Measurements from ENCODE around the gene SPATA32. TPM values are rescaled to one million over a fixed set of nuclear protein-coding genes. Genes with fewer than 3 reads are reported as not detected.
"Not testable (repeated sequence)": the region's sequence is repeated elsewhere in the genome, so short reads cannot be mapped to it uniquely, and the experiment has no call there.

The SPATA32 gene
- total RNA-seq, 1 donor: not detected

DNA sequence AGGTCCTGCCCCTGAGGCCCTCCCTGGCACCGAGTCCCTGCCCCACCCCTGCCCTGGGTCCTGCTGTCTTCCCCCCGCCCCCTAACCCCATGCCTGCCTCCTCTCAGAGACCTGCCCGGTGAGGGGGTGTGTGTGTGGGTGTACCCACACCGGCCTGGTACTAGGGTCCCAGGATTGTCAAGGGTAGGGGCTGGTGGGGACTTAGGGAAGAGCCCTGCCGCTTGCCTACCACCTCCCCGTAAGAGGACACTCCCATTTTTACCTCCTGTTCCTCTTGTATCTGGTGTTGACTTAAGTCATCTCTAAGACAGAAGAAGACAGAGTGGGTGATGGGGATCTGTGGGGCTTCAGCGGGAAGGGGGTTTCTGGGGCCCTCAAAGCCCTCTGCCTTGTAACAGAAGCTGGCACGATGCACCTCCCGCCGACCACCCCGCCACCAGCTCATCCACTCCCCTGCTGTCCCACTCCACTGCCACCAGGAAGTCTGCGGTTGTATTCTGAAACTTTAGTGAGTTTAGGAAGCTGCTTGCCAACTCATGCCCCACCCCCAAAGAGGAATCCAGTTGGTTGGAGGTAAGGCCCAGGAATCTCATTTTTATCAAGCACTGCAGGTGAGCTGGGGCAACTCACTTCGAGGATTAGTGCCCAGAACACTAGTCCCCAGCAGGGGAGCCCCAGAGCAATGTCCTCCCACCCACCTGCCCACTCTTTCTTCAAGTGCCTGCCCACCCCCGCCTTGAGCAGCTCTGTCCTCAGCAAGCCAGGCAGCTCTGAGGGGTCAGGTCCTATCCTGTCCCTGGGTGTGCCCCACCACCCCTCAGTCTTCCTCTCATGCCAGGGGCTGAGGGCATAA, 5.6 kb downstream of the SPATA32 start:
- H3K27ac ChIP-seq (ENCODE audit: low read depth, low read length): no peak overlapping the region
- no peaks in the 10 kb centered on the region for H3K9me3 ChIP-seq (ENCODE audit: low read depth, low read length)
- no peak overlapping the region for H3K4me3 ChIP-seq (ENCODE audit: insufficient read depth, low read length)
- peak; percentile 72 for DNase-seq (ENCODE audit: insufficient read length, low spot score, missing footprints)
- no peak overlapping the region for H2AFZ ChIP-seq (ENCODE audit: low read length)
- no peaks in the 10 kb centered on the region for H3K4me1 ChIP-seq (ENCODE audit: insufficient read depth, low read length)
- no peaks in the 10 kb centered on the region for H3K79me2 ChIP-seq (ENCODE audit: insufficient read depth, low read length)
- TF ChIP-seq, protein P1, sequence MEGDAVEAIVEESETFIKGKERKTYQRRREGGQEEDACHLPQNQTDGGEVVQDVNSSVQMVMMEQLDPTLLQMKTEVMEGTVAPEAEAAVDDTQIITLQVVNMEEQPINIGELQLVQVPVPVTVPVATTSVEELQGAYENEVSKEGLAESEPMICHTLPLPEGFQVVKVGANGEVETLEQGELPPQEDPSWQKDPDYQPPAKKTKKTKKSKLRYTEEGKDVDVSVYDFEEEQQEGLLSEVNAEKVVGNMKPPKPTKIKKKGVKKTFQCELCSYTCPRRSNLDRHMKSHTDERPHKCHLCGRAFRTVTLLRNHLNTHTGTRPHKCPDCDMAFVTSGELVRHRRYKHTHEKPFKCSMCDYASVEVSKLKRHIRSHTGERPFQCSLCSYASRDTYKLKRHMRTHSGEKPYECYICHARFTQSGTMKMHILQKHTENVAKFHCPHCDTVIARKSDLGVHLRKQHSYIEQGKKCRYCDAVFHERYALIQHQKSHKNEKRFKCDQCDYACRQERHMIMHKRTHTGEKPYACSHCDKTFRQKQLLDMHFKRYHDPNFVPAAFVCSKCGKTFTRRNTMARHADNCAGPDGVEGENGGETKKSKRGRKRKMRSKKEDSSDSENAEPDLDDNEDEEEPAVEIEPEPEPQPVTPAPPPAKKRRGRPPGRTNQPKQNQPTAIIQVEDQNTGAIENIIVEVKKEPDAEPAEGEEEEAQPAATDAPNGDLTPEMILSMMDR (IDR thresholded peaks at IDR 0.05; ENCODE audit: extremely low read depth, low read depth, low read length): no peak
- H3K36me3 ChIP-seq (ENCODE audit: insufficient read depth, low read length): no peaks in the 10 kb centered on the region
- H4K20me1 ChIP-seq (ENCODE audit: insufficient read depth, low read length): peaks cover 3% of the 10 kb centered on the region
- no peak overlapping the region for H3K4me2 ChIP-seq (ENCODE audit: insufficient read depth, low read length)
- H3K27me3 ChIP-seq (ENCODE audit: insufficient read depth, low read length): peaks cover 31% of the 10 kb centered on the region

DNA sequence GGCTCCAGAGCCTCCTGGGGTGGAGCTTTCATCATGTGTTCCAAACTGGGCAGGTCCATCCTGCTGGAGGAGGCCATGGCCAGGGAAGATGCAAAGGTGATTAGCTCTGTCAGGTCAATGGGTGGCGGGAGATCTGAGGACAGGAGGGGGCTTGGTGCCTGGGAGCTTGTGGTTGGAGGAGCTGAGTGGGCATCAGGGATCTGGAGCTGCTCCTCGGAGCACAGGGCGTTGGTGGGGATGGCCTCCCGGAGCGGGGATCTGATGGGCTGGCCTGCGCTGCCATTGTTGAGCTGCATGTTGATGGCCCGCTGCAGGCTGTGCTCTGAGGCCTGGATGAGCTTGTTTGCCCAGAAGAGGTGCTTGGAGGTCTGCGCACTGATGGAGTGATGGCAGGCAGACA, 6.5 kb downstream of the SPATA32 start:
- DNase-seq (ENCODE audit: insufficient read length, low spot score, missing footprints): peak; percentile 32
- H3K79me2 ChIP-seq (ENCODE audit: insufficient read depth, low read length): no peaks in the 10 kb centered on the region
- TF ChIP-seq, protein P1 (IDR thresholded peaks at IDR 0.05; ENCODE audit: extremely low read depth, low read depth, low read length): no peak
- no peak overlapping the region for H3K4me3 ChIP-seq (ENCODE audit: insufficient read depth, low read length)
- H3K4me1 ChIP-seq (ENCODE audit: insufficient read depth, low read length): no peaks in the 10 kb centered on the region
- H3K27me3 ChIP-seq (ENCODE audit: insufficient read depth, low read length): peaks cover 36% of the 10 kb centered on the region
- H3K4me2 ChIP-seq (ENCODE audit: insufficient read depth, low read length): no peak overlapping the region
- H3K27ac ChIP-seq (ENCODE audit: low read depth, low read length): no peak overlapping the region
- H4K20me1 ChIP-seq (ENCODE audit: insufficient read depth, low read length): no peaks in the 10 kb centered on the region
- H3K36me3 ChIP-seq (ENCODE audit: insufficient read depth, low read length): no peaks in the 10 kb centered on the region
- H2AFZ ChIP-seq (ENCODE audit: low read length): no peak overlapping the region
- no peaks in the 10 kb centered on the region for H3K9me3 ChIP-seq (ENCODE audit: low read depth, low read length)

DNA sequence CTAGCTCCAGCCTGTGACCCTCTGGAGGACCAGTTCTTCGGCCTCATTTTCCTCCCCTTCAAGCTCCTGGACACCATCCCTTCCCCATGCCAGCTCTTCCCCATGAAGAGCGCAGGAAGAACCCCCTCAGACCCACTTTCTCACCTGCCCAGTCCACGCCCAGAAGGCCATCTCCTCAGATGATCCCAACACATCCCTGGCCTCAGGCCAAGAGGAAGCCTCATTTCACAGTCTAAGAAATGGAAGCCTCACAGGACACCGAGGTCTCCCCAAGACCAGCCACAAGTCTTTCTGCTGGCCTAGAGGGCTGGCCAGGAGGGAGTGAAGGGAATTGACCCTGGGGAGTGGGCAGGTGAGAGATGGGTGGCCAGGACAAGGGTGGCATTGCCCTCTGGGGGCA, 8.0 kb downstream of the SPATA32 start:
- no peaks in the 10 kb centered on the region for H3K4me1 ChIP-seq (ENCODE audit: insufficient read depth, low read length)
- no peak overlapping the region for H3K4me3 ChIP-seq (ENCODE audit: insufficient read depth, low read length)
- H3K27me3 ChIP-seq (ENCODE audit: insufficient read depth, low read length): peaks cover 36% of the 10 kb centered on the region
- no peak overlapping the region for H3K4me2 ChIP-seq (ENCODE audit: insufficient read depth, low read length)
- H4K20me1 ChIP-seq (ENCODE audit: insufficient read depth, low read length): no peaks in the 10 kb centered on the region
- TF ChIP-seq, protein P1 (IDR thresholded peaks at IDR 0.05; ENCODE audit: extremely low read depth, low read depth, low read length): no peak
- no peaks in the 10 kb centered on the region for H3K79me2 ChIP-seq (ENCODE audit: insufficient read depth, low read length)
- H2AFZ ChIP-seq (ENCODE audit: low read length): no peak overlapping the region
- H3K36me3 ChIP-seq (ENCODE audit: insufficient read depth, low read length): no peaks in the 10 kb centered on the region
- DNase-seq (ENCODE audit: insufficient read length, low spot score, missing footprints): peak; percentile 62
- no peak overlapping the region for H3K27ac ChIP-seq (ENCODE audit: low read depth, low read length)
- no peaks in the 10 kb centered on the region for H3K9me3 ChIP-seq (ENCODE audit: low read depth, low read length)

DNA sequence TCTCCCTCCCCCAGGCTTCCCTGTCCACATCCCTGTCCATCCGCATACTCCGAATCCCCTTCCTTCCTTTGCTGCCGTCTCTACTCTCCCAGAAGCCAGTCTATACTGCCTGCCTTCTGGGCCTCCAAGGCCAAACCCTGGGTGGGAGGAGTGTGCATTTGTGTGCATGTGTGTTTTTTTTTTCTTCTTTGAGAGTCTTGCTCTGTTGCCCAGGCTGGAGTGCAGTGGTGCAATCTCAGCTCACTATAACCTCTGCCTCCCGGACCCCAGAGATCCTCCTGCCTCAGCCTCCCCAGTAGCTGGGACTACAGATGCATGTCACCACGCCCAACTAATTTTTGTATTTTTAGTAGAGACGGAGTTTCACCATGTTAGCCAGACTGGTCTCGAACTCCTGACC, 8.7 kb downstream of the SPATA32 start:
- DNase-seq (ENCODE audit: insufficient read length, low spot score, missing footprints); H3K79me2 ChIP-seq (ENCODE audit: insufficient read depth, low read length); H3K9me3 ChIP-seq (ENCODE audit: low read depth, low read length); H3K36me3 ChIP-seq (ENCODE audit: insufficient read depth, low read length); H2AFZ ChIP-seq (ENCODE audit: low read length); H4K20me1 ChIP-seq (ENCODE audit: insufficient read depth, low read length); H3K4me3 ChIP-seq (ENCODE audit: insufficient read depth, low read length); H3K27ac ChIP-seq (ENCODE audit: low read depth, low read length); H3K4me2 ChIP-seq (ENCODE audit: insufficient read depth, low read length); H3K4me1 ChIP-seq (ENCODE audit: insufficient read depth, low read length): not testable (repeated sequence)
- peaks cover 40% of the 10 kb centered on the region for H3K27me3 ChIP-seq (ENCODE audit: insufficient read depth, low read length)
